NCI-H1417 treated with DMSO at 0.1 percent for 48 hours (cell line): ENCODE measurements around the gene NDUFV1.
"Not testable (repeated sequence)": the region's sequence is repeated elsewhere in the genome, so short reads cannot be mapped to it uniquely, and the experiment has no call there.

Experiments
- DNase-seq: peaks from one replicate; lab custom pipeline; 2025; lab: John Stamatoyannopoulos, UW

NDUFV1 gene

DNA sequence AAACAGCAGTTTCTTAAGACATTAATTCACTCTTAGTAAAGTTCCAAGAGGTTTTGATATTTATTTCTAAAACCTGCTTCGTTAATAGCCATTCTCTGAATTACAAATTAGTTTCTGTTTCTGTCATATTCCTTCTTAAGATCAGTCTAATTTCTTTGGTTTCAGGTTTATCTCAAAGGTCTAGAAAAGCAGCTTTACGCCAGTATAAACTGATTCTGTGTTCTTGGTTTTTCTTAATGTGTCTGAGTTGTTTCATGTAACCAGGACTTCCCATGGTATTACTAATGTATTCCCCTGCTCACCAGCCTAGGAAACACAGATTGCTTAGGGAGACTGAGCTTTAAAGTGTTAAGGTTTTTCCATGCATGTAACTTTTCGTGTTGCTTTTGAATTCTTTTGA is 50.6 kb downstream of the NDUFV1 start:
- DNase-seq, result no peak

DNA sequence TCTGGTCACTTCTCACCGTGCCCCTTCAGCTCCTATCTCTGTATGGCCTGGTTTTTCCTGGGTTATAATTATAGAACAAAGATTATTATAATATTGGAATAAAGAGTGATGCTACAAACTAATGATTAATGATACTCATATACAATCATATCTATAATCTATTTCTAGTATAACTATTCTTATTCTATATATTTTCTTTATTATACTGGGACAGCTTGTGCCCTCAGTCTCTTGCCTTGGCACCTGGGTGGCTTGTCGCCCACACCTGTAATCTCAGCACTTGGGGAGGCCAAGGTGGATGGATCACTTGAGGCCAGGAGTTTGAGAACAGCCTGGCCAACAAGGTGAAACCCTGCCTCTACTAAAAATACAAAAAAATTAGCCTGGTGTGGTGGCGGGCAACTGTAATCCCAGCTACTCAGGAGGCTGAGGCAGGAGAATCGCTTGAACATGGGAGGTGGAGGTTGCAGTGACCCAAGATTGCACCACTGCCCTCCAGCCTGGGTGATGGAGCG is 53.0 kb downstream of the NDUFV1 start:
- DNase-seq, result not testable (repeated sequence)

DNA sequence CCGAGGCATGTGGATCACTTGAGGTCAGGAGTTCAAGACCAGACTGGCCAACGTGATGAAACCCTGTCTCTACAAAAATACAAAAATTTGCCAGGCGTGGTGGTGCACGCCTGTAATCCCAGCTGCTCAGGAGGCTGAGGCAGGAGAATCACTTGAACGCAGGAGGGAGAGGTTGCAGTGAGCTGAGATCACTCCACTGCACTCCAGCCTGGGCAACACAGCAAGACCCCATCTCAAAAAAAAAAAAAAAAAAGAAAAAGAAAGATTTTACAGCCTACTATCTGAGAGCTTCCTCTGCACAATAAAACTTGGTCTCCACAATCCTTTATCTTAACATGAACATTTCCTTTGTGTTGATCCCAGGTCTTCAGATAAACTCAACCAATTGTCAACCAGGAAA is 54.0 kb downstream of the NDUFV1 start:
- DNase-seq, result not testable (repeated sequence)
